MG63 (cell line): ENCODE measurements around the gene MITF. TPM values are rescaled to one million over a fixed set of nuclear protein-coding genes. Genes with fewer than 3 reads are reported as not detected.

Experiments used
- DNase-seq: peaks from one replicate; pipeline ENCODE4 v3.0.0-alpha.2; 2020
- H3K27me3 ChIP-seq: fragments of 250-450 bp; sonication (Bioruptor Pico); 2 replicates; pipeline ENCODE4 v1.5.1; 2020; ENCODE audit warnings: mild to moderate bottlenecking, moderate library complexity
- H3K36me3 ChIP-seq: fragments of 250-450 bp; sonication (Bioruptor Pico); 2 replicates; pipeline ENCODE4 v1.5.1; 2020; ENCODE audit warnings: mild to moderate bottlenecking, moderate library complexity
- H3K4me3 ChIP-seq: fragments of 250-450 bp; sonication (Bioruptor Pico); 2 replicates; pipeline ENCODE4 v1.5.1; 2020; ENCODE audit warnings: mild to moderate bottlenecking, moderate library complexity
- H3K9me3 ChIP-seq: fragments of 250-450 bp; sonication (Bioruptor Pico); 2 replicates; pipeline ENCODE4 v1.5.1; 2020; ENCODE audit warnings: mild to moderate bottlenecking, moderate library complexity
- total RNA-seq: library from RNA; depleted of rRNA; stranded (reverse); fragments of >200 nt; shearing (Covaris generic); gene quantifications from 2 replicates; pipeline ENCODE4 v1.2.3, GENCODE V29; 2014; ENCODE audit warnings: low replicate concordance

MITF gene
- total RNA-seq, 1 experiment from 2014 or later: 4.7 TPM

DNA sequence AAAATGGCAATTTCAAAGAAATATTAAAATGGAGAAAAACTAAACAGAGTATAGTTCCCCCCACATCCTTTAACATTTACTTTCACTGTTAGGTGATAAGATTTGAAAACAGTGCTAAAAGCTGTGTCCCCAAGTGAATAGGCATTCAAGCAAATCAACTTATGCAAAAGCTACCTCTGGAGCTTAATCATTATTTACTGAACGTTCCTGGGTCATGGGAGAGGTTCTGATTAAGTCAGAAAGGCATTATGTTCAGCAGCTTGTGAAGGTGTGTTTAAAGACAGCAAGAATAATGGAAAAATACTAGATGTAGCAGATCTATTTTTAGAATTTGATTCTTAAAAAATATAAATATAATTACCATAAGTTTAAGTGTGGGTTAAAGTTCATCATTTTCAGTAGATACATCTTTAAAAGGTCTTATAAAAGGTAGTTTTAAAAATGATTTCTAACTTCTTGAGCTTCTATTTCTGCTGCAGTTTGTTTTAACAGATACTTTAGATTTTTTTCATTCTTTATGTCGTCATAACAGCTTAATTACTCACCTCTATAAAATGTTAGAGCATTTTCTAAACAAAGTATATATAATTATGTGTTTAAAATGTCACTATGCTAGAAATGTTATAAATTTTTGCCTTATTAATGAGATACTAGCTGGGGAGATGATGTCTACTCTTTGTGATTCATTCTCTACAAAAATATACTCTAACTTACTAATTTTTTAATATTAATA, 127.9 kb downstream of the MITF start:
- Histone ChIP-seq H3K9me3 (no peaks in the 10 kb centered on the region), H3K27me3 (no peaks in the 10 kb centered on the region), H3K4me3 (no peak overlapping the region), H3K36me3 (no peaks in the 10 kb centered on the region)
- DNase-seq: no peak

DNA sequence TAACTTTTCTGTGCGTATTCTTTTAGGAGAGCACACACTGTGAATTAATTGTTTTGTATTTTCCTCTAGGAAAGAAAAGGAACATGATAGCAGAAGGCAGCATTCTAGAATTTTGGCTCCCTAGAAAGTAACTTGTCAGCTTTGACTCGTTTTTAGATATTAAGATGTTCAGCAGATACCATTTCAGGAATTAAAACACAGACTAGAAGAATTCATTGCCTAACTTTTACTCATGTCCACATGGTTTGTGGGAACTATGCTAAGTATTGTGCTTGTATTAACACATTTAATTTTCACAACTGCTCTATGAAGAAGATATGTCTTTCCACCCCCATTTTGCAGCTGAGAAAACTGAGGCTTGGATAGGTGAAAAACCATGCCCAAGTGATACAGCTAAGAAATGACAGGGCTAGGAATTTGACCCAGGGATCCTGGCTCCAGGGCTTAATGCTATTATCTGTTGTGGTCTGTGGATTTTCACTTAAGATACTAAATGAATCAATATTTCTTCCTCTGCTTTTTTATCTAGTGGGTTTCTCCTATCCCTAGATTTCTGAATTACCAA, 128.8 kb downstream of the MITF start:
- H3K36me3 ChIP-seq: no peaks in the 10 kb centered on the region
- no peaks in the 10 kb centered on the region for H3K9me3 ChIP-seq
- no peaks in the 10 kb centered on the region for H3K27me3 ChIP-seq
- H3K4me3 ChIP-seq: no peak overlapping the region
- DNase-seq: no peak

- Histone ChIP-seq H3K4me3 (no peak overlapping the region), H3K36me3 (no peaks in the 10 kb centered on the region), H3K27me3 (no peaks in the 10 kb centered on the region), H3K9me3 (no peaks in the 10 kb centered on the region)
- no peak for DNase-seq
Measured at GRCh38 chr3:69868841-69869420, 129.7 kb downstream of the MITF start.

DNA sequence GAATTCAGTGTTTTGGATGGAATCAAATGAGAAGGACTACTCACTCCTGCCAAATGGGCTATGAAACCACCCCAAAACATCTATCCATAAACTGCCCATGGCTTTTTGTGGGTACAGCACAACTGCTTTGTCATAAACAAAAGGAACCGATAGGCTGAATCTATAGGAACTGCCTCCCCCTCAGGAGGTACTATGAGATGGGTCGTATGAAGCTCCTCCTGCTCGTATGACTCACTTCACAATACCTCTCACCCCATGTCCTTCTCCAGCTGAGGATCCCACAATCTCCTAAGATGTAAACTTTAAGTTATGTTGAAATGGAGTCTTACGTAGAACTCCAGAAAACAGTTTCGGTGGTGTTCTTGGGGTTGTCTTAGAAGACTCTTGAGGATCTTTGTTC, 130.4 kb downstream of the MITF start:
- Histone ChIP-seq H3K4me3 (no peak overlapping the region), H3K27me3 (no peaks in the 10 kb centered on the region), H3K36me3 (no peaks in the 10 kb centered on the region), H3K9me3 (no peaks in the 10 kb centered on the region)
- peak; percentile 25 for DNase-seq

- no peaks in the 10 kb centered on the region for H3K9me3 ChIP-seq
- H3K36me3 ChIP-seq: no peaks in the 10 kb centered on the region
- DNase-seq: no peak
- no peaks in the 10 kb centered on the region for H3K27me3 ChIP-seq
- no peak overlapping the region for H3K4me3 ChIP-seq
Measured at GRCh38 chr3:69871251-69871650, 132.0 kb downstream of the MITF start.

GRCh38 chr3:69871868-69872267, 132.6 kb downstream of the MITF start:
- H3K9me3 ChIP-seq: no peaks in the 10 kb centered on the region
- DNase-seq: no peak
- no peak overlapping the region for H3K4me3 ChIP-seq
- no peaks in the 10 kb centered on the region for H3K36me3 ChIP-seq
- H3K27me3 ChIP-seq: no peaks in the 10 kb centered on the region

GRCh38 chr3:69872783-69873378, 133.6 kb downstream of the MITF start:
- Histone ChIP-seq H3K4me3 (no peak overlapping the region), H3K27me3 (no peaks in the 10 kb centered on the region), H3K36me3 (no peaks in the 10 kb centered on the region), H3K9me3 (no peaks in the 10 kb centered on the region)
- DNase-seq: no peak

DNA sequence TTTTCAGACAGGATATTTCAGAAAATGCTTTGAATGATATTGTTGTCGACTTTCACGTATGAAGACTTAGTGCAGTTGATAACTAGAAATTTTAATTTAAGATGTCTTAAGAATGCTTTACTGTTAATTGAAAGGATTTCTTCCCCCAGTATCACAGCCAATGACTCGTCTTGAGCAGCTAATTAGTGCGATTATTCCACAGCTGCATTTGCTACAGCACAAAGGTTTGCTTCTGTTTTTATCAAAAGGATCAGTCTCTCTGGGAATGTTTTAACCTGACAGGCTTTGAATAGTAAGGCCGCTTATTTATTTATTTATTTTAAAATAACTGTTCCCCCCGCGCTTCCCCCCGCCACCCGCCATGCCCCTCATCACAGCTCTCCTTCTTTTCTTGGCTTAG, 136.8 kb downstream of the MITF start:
- Histone ChIP-seq H3K4me3 (no peak overlapping the region), H3K9me3 (no peaks in the 10 kb centered on the region), H3K27me3 (no peaks in the 10 kb centered on the region), H3K36me3 (no peaks in the 10 kb centered on the region)
- DNase-seq: no peak

GRCh38 chr3:69878254-69878653, 139.0 kb downstream of the MITF start:
- no peak overlapping the region for H3K4me3 ChIP-seq
- H3K27me3 ChIP-seq: no peaks in the 10 kb centered on the region
- no peaks in the 10 kb centered on the region for H3K36me3 ChIP-seq
- no peak for DNase-seq
- no peaks in the 10 kb centered on the region for H3K9me3 ChIP-seq

- Histone ChIP-seq H3K9me3 (no peaks in the 10 kb centered on the region), H3K36me3 (no peaks in the 10 kb centered on the region), H3K27me3 (no peaks in the 10 kb centered on the region), H3K4me3 (no peak overlapping the region)
- no peak for DNase-seq
Measured at GRCh38 chr3:69879051-69879450, 139.8 kb downstream of the MITF start.

GRCh38 chr3:69880069-69880640, 140.9 kb downstream of the MITF start:
- Histone ChIP-seq H3K9me3 (no peaks in the 10 kb centered on the region), H3K27me3 (no peaks in the 10 kb centered on the region), H3K4me3 (no peak overlapping the region), H3K36me3 (no peaks in the 10 kb centered on the region)
- no peak for DNase-seq

GRCh38 chr3:69881051-69881450, 141.8 kb downstream of the MITF start:
- H3K4me3 ChIP-seq: no peak overlapping the region

GRCh38 chr3:69881756-69882428, 142.6 kb downstream of the MITF start:
- Histone ChIP-seq H3K36me3 (no peaks in the 10 kb centered on the region), H3K27me3 (no peaks in the 10 kb centered on the region), H3K4me3 (no peak overlapping the region), H3K9me3 (no peaks in the 10 kb centered on the region)
- DNase-seq: no peak

More at GRCh38 chr3:69881051-69881450, 141.8 kb downstream of the MITF start:
- Histone ChIP-seq H3K27me3 (no peaks in the 10 kb centered on the region), H3K9me3 (no peaks in the 10 kb centered on the region), H3K36me3 (no peaks in the 10 kb centered on the region)
- no peak for DNase-seq

- Histone ChIP-seq H3K4me3 (no peak overlapping the region), H3K9me3 (no peaks in the 10 kb centered on the region), H3K27me3 (no peaks in the 10 kb centered on the region), H3K36me3 (no peaks in the 10 kb centered on the region)
- DNase-seq: no peak
Measured at GRCh38 chr3:69882560-69882959, 143.3 kb downstream of the MITF start.

DNA sequence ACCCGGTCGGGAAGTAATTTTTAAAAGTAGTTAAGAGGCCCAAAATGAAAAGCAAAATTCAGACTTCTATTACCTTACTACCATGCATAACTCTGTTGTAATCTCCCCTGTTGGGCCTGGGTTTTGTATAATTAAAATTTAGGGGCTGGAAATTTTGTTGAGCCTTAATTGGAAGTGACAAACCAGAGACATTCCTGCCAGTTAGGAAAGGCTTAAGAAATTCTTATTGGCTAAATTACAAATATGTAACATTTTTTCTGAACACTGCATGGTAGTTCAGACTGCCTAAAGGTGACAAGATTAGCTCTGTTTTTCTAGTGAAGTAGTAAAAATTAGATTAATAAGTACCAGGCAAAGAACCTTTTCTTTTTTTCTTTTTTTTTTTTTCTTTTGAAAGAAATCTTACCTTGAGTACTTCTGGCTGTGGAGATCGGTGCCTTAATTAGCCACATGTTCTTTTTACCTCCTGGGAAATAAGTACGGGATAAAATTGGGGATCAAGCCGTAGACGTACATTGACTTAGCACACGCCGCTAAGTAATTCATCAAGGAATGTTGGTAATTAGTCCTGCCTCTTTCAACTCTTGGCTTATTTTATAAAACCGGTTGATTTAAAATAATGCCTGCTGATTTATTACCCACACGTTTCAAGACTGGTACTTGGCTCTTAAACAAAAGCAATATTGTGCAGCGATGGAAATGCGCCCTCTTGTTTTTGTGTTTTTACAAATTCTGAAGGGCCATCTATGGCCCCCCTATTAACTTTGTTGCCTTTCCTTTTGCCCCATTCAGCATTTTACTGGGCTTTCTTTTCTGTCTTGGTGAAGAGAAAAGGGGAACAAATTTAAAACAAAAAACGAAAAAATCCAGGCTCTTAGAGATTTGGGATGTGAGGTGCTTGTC, 149.0 kb downstream of the MITF start:
- Histone ChIP-seq H3K36me3 (no peaks in the 10 kb centered on the region), H3K9me3 (no peaks in the 10 kb centered on the region), H3K4me3 (no peak overlapping the region), H3K27me3 (no peaks in the 10 kb centered on the region)
- no peak for DNase-seq

GRCh38 chr3:69888943-69889315, 149.7 kb downstream of the MITF start:
- Histone ChIP-seq H3K4me3 (no peak overlapping the region), H3K36me3 (no peaks in the 10 kb centered on the region), H3K27me3 (no peaks in the 10 kb centered on the region), H3K9me3 (no peaks in the 10 kb centered on the region)
- no peak for DNase-seq
